ENCODE measurements around the gene STX12.

GRCh38 chr1:27772036-27772931, 735 bp upstream of the STX12 start:
- TF ChIP-seq, protein P1, sequence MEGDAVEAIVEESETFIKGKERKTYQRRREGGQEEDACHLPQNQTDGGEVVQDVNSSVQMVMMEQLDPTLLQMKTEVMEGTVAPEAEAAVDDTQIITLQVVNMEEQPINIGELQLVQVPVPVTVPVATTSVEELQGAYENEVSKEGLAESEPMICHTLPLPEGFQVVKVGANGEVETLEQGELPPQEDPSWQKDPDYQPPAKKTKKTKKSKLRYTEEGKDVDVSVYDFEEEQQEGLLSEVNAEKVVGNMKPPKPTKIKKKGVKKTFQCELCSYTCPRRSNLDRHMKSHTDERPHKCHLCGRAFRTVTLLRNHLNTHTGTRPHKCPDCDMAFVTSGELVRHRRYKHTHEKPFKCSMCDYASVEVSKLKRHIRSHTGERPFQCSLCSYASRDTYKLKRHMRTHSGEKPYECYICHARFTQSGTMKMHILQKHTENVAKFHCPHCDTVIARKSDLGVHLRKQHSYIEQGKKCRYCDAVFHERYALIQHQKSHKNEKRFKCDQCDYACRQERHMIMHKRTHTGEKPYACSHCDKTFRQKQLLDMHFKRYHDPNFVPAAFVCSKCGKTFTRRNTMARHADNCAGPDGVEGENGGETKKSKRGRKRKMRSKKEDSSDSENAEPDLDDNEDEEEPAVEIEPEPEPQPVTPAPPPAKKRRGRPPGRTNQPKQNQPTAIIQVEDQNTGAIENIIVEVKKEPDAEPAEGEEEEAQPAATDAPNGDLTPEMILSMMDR (IDR thresholded peaks at IDR 0.05): no peak
- no peak for TF ChIP-seq POLR2A (IDR thresholded peaks at IDR 0.05)
